GM18520 (cell line): ENCODE data around the gene TMEM218.
"Not testable (repeated sequence)": the region's sequence is repeated elsewhere in the genome, so short reads cannot be mapped to it uniquely, and the experiment has no call there.

Source experiments
- ATAC-seq: cut with Tn5 transposase; IDR thresholded peaks from one replicate; pipeline ENCODE4 v1.9.1; 2021; ENCODE audit not compliant: unreplicated experiment

TMEM218 gene

DNA sequence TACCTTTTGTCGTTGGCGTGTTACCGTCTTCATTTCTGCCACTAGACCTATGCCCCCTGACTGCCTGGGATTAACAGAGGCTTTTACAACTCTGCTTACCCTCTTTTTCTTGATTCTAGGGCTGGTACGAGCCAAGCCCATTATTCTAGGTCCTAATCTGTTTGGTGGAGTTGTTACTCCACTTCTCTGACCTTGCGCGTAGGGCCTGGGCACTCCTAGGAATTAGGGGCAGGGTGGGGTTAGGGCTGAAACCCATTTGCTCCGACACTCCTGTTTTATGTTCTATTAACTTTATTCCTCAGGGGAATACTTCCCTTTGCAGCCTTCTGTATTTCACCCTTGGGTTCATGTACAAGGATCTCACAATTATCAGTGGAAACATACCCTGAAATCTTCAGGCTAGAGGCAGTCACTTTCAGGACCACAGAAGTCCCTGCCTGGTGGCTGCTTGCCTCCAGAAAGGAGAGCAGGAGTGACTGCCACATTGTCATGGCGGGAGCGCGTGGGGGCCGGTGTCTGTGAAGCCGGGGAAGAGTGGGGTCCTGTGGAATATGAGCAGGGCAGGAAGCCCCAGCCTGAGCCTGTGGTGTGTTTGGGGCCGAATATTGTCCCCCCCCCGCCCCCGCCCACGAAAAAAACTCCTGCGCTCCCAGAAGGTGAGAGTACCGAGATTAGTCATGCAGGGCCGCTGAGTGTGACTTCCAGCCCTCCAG, 49.1 kb downstream of the TMEM218 start:
- peak; percentile 3 for ATAC-seq

DNA sequence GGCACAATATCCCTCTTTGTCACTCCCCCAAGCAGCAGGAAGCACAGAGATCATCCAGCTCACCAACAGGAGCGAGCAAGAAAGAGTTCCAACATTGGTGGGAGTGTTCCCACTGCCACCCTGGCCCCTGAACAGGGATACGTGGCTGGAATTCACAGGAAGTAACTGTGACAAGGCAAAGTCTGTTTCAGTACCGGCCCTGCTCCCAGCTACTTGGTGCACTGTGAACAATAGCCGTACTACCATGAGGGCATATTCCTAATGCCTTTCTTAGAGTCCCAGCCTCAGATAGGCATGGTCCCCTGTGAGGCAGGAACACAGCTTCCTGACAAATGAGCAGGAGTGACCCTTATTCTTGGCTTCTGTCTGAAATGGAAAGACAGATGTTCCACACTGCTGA, 50.1 kb downstream of the TMEM218 start:
- ATAC-seq: no peak

DNA sequence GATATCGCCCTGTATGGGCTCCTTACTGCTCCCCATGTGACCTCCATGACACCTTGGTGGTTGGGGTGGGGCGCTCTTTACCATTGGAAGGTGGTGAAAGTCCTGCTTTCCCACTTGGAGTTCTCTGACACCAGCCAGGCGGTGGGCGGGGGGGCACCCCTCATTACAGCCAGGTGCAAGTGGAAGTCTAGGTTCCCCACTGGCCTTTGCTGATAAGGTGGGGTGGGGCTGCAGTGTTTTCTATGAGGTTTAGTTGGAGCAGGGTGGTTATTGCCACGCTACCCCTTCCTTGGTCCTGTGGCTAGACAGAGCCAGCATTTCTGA, 53.8 kb downstream of the TMEM218 start:
- no peak for ATAC-seq

DNA sequence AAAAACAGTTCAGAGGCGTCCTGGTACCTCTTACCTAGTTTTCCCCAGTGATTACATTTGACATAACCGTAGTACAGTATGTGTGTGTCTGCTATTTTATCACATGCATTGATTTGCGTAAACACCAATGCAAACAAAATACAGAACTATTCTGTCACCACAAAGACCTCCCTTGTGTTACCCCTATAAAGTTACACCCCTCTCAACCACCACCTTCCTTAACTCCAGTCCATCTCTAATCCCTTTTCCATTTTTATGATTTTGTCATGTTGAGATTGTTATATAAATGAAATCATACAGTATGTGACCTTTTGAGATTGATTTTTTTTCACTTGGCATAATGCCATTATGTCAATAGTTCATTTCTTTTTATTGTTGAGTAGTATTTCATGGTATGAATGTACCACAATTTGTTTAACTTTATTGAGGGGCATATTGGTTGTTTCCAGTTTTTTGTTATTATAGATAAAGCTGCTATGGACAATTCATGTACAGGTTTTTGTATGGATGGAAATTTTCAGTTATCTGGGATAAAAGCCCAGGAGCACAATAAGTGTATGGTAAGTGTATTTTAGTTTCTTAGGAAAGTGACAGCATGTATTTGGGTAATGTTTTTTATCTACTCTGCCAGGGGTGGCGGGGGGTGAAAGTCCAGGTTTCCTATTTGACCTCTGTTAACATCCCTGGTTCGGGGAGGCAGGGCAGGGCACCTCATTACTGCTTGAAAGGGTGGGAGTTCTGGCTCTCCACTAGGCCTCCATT, 54.3 kb downstream of the TMEM218 start:
- no peak for ATAC-seq

GRCh38 chr11:125056111-125056510, 55.3 kb downstream of the TMEM218 start:
- ATAC-seq: not testable (repeated sequence)

DNA sequence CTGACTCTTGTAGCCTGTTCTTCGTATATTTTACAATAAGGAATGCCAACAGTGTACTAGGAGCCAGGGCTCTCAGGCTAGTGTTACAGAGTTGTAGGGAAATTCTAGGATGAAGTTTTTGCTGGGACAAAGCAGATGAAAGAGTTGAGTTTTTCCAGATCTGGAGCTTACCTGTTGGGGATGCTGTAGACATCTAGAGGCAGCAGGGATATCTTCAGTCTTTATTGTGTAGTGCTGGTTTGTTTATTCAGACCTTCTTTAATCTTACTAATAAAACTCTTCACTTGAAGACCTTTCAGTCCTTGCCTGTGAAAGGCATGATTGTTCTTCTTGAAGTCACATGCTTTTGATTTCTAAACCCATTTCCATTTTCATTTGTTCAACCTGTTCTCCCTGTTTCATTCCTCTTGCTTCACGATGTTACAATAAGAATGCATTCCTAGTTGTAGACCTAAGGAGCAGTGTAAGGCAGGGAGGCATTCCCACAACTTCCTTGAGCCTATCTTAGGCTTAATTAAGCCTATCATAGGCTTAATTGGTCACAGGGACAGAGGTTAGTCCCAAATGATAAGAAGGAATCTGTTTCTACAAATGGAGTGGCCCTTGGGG, 56.2 kb downstream of the TMEM218 start:
- no peak for ATAC-seq

GRCh38 chr11:125053167-125053566, 58.3 kb downstream of the TMEM218 start:
- ATAC-seq: no peak

DNA sequence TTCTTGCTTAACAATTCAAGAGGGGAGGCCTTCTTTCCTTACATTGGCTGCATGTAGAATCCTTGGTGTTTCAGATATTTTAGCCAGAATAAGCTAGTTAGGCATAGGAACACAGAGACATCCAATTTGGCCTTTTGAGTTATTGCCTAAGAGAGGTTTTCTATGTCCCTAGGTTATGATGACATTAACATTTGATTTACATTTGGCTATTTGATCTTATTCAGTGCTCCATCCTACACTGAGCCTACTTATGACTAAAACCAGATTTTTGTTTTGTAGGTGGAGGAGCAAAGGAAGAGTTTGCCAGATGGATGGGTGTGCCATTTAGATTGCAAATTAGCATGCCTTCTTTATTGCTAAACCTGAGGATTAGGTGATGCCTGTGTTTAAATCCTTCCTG, 59.4 kb downstream of the TMEM218 start:
- no peak for ATAC-seq

GRCh38 chr11:125049164-125049792, 62.1 kb downstream of the TMEM218 start:
- no peak for ATAC-seq
